AG04449 (cell line): Measurements from ENCODE around the gene SMIM21.
A peak's percentile ranks its signal among the peaks of the same experiment; 100 is the strongest.

ENCODE experiments used
- CTCF ChIA-PET: fragments of 350-600 bp; formaldehyde crosslinking; extraction: SDS; loops from one replicate; lab custom pipeline; 2021; ENCODE audit warnings: antibody characterized with exemption; lab: Yijun Ruan, JAX
- POLR2A ChIA-PET: fragments of 400-600, 350-600 bp; formaldehyde crosslinking; extraction: SDS; loops from one replicate; lab custom pipeline; 2020; ENCODE audit warnings: antibody characterized with exemption, inconsistent platforms; lab: Yijun Ruan, JAX
- DNase-seq: peaks from one replicate; pipeline ENCODE4 v3.0.0-alpha.2; 2010; ENCODE audit warnings: low read depth, low spot score
- H3K4me3 ChIP-seq: 2 replicates; pipeline ENCODE4 v1.5.1; 2011; ENCODE audit warnings: low read depth, mild to moderate bottlenecking, control low read depth, low read length
- TF ChIP-seq, protein P1 (sequence below): IDR thresholded peaks from one replicate; pipeline ENCODE4 v1.5.1; 2011; ENCODE audit warnings: mild to moderate bottlenecking, moderate library complexity, low read length, control low read depth, inconsistent platforms; ENCODE audit not compliant: insufficient read depth; ENCODE audit errors: missing control alignments

The SMIM21 gene

DNA sequence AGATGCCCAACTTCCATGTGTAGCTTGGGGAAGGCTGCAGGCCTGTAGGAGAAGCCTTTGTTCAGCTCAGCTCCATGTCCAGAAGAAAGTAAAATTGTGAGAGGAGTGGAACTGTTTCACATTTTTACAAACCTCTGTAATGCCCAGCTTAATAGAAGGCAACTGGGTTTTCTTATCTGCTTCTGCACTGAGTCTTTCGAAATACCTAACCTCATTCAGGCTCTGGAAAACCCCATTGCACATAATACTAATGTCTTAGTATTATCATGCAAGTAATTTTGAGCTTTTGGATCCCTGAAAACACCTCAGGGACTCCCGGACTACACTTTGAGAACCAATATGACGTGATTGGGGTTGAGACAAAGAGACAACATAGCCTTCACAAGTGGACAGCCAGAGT, 5.8 kb downstream of the SMIM21 start:
- H3K4me3 ChIP-seq: no peak overlapping the region
- no peak for DNase-seq
- CTCF ChIA-PET: interaction anchor here (1.3 to 1.4 kb wide), 2 partner anchors 11 to 57 kb away, joined by 3 to 5 read pairs; no protein-coding TSS in a partner anchor
- POLR2A ChIA-PET: no interaction called here
- TF ChIP-seq, protein P1, sequence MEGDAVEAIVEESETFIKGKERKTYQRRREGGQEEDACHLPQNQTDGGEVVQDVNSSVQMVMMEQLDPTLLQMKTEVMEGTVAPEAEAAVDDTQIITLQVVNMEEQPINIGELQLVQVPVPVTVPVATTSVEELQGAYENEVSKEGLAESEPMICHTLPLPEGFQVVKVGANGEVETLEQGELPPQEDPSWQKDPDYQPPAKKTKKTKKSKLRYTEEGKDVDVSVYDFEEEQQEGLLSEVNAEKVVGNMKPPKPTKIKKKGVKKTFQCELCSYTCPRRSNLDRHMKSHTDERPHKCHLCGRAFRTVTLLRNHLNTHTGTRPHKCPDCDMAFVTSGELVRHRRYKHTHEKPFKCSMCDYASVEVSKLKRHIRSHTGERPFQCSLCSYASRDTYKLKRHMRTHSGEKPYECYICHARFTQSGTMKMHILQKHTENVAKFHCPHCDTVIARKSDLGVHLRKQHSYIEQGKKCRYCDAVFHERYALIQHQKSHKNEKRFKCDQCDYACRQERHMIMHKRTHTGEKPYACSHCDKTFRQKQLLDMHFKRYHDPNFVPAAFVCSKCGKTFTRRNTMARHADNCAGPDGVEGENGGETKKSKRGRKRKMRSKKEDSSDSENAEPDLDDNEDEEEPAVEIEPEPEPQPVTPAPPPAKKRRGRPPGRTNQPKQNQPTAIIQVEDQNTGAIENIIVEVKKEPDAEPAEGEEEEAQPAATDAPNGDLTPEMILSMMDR: no peak

DNA sequence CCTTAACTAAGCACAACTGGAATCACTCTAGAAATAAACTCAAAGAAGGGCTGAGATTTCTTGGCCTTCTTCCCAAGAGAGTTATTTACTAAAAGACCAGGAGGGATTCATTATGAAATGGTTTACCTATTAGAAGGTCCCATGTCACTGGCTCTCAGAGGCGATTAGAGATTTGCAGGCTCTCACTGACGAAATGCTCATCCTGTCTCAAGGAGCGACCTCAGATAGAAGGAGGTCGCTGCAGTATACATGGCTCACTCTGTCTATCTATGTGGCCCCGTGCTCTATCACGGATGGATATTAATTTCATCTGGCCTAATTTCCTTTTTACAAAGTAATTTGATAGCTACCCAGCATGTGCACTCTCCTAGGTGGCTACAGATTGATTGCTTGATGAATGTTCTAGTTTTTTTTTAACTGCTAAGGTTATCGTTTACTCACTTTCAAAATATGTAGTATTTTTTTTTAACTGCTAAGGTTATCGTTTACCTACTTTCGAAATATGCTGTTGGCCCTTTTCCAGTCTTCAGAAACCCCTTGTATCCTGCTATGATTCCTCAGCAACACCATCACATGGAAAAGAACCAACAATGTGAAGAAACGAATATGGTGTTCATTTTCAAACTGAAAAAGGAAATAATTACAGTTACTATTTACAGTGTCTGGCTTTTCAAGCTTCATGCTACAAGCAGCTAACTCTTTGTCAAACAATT, 9.1 kb downstream of the SMIM21 start:
- ChIA-PET POLR2A (no interaction called here), CTCF (no interaction called here)
- H3K4me3 ChIP-seq: no peak overlapping the region
- DNase-seq: no peak
- TF ChIP-seq, protein P1: no peak

DNA sequence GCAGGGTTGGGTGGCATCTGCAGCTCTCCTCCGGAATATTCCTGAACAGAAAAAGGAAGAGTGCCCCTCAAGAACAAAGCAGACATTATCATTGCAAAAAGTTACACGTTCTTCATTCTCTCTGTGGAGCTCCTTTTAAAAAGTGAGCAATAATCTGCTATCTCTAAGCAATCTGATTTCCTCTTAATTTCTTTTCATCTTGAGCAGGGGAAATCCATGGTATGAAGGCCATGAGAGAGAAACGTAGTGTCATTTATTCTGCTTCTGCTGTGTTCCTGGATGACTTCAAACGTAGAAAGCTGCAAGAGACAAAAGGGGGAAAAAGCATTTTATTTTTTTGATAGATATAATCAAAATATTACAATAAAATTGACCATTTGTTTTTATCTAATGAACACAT, 16.9 kb downstream of the SMIM21 start:
- POLR2A ChIA-PET: no interaction called here
- CTCF ChIA-PET: interaction anchor here (1.4 kb wide), 1 partner anchor 11 kb away, joined by 5 read pairs; no protein-coding TSS in a partner anchor
- TF ChIP-seq, protein P1: no peak
- no peak overlapping the region for H3K4me3 ChIP-seq
- DNase-seq: no peak

DNA sequence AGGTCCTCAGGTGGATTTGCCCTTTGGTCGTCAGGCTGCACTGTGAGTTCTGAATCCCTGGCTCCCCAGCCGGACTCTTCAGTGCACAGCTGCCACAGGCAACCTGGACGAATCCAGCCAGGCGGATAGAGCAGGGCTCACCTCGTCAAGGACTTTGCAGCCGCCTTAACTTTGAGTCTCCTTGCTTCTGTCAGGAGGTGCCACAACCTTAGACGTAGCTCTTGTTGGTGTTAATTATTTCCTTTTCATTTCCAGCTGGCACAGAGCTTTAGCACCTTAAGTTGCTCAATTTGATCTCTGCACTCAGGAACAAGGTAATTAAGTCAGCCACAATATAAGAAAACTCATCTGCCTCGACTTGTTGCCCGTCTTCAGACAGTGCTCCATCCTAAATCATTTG, 17.7 kb downstream of the SMIM21 start:
- POLR2A ChIA-PET: no interaction called here

DNA sequence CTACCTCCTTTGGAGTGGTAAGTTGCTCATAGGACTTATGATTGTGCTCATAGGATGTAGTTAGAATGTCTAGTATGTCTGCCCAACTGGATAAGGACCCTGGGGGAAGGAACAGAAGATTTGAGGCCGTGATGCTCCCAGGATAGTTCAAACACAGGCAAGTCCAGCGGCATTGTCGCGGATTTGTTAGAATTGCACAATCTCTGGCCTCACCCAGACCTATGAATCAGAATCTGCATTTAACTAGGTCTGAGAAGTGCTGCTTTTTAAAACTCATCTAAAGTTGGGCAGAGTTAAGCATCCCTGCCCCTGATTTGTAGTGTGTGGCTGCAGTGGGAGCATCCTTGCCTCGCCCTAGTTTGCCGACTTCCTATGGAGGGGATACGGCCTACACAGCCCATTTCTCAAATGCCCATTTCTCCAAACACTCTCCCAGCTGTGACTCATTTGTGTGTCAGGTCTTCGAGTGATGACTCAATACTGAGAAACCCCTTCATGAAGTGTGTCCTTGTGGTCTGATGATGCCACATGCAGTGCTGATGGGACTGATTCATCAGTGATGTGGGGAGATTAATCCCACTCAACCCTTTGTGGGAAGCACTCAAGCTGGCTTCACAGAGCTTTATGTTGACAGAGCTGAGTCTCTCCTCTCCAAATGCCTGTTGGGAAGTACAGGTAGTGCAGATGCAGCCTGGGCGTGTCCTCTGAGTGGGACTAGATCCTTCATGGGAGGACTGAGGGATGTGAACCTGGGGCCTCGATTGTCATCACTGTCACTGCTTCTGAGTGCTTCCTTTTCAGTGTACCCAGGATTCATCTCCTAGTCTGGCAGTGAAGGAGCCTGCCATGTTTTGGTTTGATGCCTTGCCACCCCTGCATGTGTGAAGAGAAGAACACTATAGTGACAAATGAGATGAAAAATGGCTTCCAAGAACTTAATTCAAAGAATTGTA, 18.7 kb downstream of the SMIM21 start:
- POLR2A ChIA-PET: interaction anchor here (0.8 to 1.0 kb wide), 2 partner anchors 33 to 174 kb away, joined by 5 read pairs; no protein-coding TSS in a partner anchor
- TF ChIP-seq, protein P1: no peak
- no peak overlapping the region for H3K4me3 ChIP-seq
- DNase-seq: peak; percentile 93
- CTCF ChIA-PET: no interaction called here

More for the DNA sequence above, 17.7 kb downstream of the SMIM21 start:
- no peak overlapping the region for H3K4me3 ChIP-seq
- CTCF ChIA-PET: interaction anchor here (1.4 kb wide), 1 partner anchor 12 kb away, joined by 5 read pairs; no protein-coding TSS in a partner anchor
- no peak for DNase-seq
- TF ChIP-seq, protein P1: no peak
